NCI-H146 (cell line): ENCODE data around the gene TOMM22.

ENCODE experiments used
- DNase-seq: peaks from one replicate; lab custom pipeline; 2025; lab: John Stamatoyannopoulos, UW

The TOMM22 gene

GRCh38 chr22:38733724-38734381, 52.1 kb downstream of the TOMM22 start:
- no peak for DNase-seq

GRCh38 chr22:38734421-38735100, 52.8 kb downstream of the TOMM22 start:
- no peak for DNase-seq
